GM18909 (cell line): ENCODE data around the gene IL36A.

ENCODE experiments used
- ATAC-seq: cut with Tn5 transposase; IDR thresholded peaks from one replicate; pipeline ENCODE4 v1.9.1; 2021; ENCODE audit warnings: mild to moderate bottlenecking; ENCODE audit not compliant: unreplicated experiment, poor library complexity

The IL36A gene

GRCh38 chr2:113005030-113005509 is at the start of gene IL36A:
Gene IL36A, plus strand, starts transcription at chr2:113005459. Its CDS starts 413 bp downstream, at chr2:113005872.
- no peak for ATAC-seq

- no peak for ATAC-seq
Measured at GRCh38 chr2:112957511-112957910, 47.7 kb upstream of the IL36A start.

- ATAC-seq, result no peak
Measured at GRCh38 chr2:112958428-112959108, 46.7 kb upstream of the IL36A start.

GRCh38 chr2:112959109-112959812 is 46.0 kb upstream of the IL36A start:
- ATAC-seq, result no peak

GRCh38 chr2:112960230-112960825 is 44.9 kb upstream of the IL36A start:
- ATAC-seq, result no peak

- ATAC-seq, result no peak
Measured at GRCh38 chr2:112962308-112963175, 42.7 kb upstream of the IL36A start.

- no peak for ATAC-seq
Measured at GRCh38 chr2:112967023-112967422, 38.2 kb upstream of the IL36A start.

GRCh38 chr2:112972423-112973086 is 32.7 kb upstream of the IL36A start:
- no peak for ATAC-seq

- ATAC-seq, result no peak
Measured at GRCh38 chr2:112973156-112973555, 32.1 kb upstream of the IL36A start.

GRCh38 chr2:112977559-112978056 is 27.7 kb upstream of the IL36A start, which contains the start of gene IL36G:
Gene IL36G, plus strand, starts transcription at chr2:112978006. Its CDS starts 633 bp downstream, at chr2:112978639.
- ATAC-seq, result no peak

GRCh38 chr2:112979731-112980130 is 25.5 kb upstream of the IL36A start:
- ATAC-seq, result no peak

GRCh38 chr2:112980537-112980936 is 24.7 kb upstream of the IL36A start:
- ATAC-seq, result no peak

- no peak for ATAC-seq
Measured at GRCh38 chr2:112985090-112985489, 20.2 kb upstream of the IL36A start.

GRCh38 chr2:112989611-112990010 is 15.6 kb upstream of the IL36A start:
- no peak for ATAC-seq

GRCh38 chr2:112993831-112994230 is 11.4 kb upstream of the IL36A start:
- ATAC-seq, result no peak

GRCh38 chr2:112994648-112995047 is 10.6 kb upstream of the IL36A start:
- ATAC-seq, result no peak

GRCh38 chr2:112995346-112995920 is 9.8 kb upstream of the IL36A start:
- no peak for ATAC-seq

GRCh38 chr2:112996635-112997034 is 8.6 kb upstream of the IL36A start:
- ATAC-seq, result no peak

GRCh38 chr2:112997151-112997550 is 8.1 kb upstream of the IL36A start:
- ATAC-seq, result no peak
